GM19452 (cell line): Measurements from ENCODE around the gene KLHL2.
"Not testable (repeated sequence)": the region's sequence is repeated elsewhere in the genome, so short reads cannot be mapped to it uniquely, and the experiment has no call there.

Experiments
- ATAC-seq: cut with Tn5 transposase; IDR thresholded peaks from one replicate; pipeline ENCODE4 v1.9.1; 2021; ENCODE audit not compliant: unreplicated experiment

KLHL2 gene

DNA sequence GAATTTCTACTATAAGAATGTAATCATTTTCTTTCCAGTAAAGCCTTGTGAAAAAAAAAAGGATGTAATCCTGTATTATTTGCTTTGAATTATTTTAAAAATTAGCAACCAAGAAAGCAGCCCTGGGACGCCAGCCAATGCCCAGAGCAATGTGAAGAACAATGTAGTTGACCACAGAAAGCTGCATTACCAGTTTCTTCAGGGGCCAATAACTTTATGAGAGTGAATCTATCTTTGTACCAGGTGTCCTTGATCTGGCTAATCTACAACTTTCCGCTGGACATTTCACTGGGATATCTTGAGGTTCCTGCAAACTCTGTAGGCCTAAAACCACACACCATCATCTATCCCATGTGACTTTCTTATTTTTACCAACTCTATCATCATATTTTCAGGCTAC is 7.6 kb upstream of the KLHL2 start:
- ATAC-seq, result no peak

DNA sequence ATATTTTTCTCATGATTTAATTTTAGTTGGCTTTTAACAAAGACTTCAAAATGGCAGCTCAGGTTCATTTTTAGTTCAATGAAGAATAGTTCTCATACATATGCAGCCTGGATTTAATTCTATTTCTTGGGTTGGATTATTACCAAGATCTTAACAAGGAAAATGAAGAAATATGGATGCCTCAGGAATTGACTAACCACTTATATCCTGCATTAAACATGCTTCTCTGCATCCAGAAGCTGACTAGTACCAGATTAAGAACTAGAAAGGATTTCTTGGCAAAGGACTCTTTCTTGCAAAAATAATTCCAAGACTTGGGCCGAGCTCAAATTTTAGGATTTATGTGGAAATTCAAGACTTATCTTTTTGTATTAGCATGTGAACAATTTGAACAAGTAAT is 5.6 kb upstream of the KLHL2 start:
- no peak for ATAC-seq

DNA sequence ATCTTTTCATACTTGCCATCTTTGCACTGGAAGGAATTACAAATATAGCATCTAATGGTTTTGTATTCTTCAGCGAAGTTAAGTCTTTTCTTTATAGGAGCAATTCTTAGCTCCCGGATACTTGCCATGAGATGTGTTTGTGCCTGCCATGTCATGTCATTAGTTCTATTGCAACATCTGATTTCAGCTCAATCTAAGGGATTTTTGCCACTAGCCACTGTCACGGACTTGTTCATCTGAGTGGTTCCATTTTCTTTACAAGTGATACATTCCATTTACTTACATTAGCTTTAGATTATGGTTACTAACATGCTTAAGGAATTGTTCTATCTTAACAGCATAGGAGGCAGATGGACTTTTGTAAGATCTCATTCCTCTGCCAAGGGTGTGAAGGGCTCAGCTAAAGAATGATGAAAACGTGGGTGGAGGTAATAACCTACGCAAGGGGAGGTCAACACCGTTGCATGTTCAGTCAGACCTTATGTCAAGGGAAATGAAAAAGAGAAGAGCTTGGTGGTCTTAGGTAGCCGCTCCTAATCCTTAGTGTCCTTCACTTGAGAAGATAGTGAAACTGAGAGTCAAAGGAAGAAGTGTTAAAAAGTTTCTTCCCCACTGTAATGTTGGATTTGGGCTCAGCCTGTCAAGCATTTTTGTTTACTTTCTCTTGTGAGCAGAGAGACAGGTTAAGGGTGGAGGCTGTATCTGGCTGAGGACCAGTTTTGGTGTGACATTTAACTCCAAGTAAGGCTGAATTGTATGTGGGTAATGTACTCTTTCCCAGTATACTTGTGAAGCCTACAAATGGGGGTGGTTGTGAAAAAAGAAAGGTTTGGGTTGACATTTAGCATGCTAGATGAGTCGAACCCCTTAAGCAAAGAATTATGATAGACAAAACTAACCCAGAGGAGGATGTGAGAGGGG is 3.6 kb upstream of the KLHL2 start:
- ATAC-seq, result no peak

DNA sequence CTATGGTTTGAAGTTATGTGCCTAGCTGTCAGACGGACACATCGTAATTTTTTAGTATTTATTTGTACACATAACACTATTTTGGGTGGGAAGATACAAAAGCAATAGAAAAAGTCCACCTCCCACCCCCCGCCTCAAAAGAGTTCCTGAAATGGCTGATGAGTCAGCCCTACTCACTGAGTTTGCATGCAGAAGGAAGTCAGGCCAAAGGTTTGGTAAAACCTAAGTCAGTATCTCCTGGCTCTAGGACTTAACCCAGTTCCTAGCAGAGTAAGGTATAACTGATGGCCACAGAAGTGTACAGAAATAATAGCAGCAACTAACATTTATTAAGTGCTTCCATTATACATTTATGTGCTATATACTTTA is 2.9 kb upstream of the KLHL2 start:
- no peak for ATAC-seq

DNA sequence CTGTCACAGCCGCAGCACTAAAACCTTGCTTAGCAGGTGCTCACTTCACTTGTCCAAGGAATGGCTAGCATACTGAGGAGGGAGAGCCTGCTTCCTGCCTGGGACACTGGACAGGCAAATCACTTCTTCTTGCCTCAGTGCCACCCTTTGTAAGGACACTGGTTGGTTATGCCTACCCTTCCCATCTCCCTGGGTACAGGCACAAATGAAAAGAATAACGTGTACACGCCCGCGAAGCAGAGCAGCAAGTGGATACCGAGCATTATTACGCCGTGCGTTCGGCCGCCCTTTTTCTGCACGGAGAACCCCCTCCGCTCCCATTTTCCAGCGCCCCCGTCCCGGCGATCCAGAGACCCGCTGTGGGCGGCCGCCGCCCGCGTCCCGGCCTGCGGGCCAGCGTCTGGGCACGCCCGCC is 338 bp upstream of the KLHL2 start:
- peak; percentile 23 for ATAC-seq

DNA sequence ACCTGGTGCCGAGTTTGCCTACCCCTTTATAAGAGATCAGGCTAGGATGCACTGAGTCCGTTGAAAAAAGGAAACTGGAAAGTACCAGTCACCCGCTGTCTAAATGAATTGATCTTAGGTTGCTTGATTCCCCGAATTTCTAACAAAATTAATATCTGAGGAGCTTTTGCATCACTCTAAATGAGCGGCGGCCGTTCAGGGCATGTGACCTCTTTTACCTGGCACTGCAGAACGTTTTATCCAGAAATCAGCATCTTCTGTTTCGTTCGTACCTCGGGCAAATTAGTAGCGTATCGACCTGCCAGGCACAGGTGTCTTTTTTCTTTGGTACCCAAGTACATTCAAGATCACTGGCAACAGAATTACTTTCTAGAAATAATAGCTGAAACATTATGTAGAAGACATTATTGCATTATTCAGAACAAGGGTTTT is 876 bp downstream of the KLHL2 start:
- ATAC-seq, result no peak

DNA sequence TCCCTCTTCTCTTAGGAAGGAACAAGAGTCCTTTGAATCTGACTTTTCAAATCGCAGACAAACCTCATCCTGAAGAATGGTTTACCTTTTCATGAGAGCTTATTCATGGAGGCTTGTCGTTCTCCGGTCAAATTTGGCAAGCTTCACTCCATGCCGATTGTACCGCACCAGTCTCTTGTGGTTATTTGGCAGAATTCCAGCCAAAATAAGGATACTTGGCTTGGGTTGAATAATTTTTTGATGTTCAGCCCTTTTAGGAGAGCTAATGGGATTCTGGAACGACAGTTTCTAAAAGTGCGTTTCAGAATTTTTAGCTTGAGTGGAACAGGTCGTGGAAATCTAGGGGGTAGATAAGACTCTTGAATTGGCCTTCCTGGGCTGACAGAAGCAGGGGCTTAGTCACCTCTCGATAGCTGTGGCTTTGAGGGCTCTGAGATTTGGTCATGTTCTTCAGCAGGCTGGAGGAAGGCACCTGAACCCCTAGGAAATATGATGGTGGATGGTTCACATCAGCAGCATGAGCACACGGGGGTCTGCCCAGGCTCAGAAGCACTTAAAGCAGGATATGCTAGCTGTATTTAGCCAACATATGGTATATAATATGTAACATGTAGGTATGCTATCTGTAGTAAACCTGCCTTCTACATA is 1.5 kb downstream of the KLHL2 start:
- ATAC-seq, result no peak

DNA sequence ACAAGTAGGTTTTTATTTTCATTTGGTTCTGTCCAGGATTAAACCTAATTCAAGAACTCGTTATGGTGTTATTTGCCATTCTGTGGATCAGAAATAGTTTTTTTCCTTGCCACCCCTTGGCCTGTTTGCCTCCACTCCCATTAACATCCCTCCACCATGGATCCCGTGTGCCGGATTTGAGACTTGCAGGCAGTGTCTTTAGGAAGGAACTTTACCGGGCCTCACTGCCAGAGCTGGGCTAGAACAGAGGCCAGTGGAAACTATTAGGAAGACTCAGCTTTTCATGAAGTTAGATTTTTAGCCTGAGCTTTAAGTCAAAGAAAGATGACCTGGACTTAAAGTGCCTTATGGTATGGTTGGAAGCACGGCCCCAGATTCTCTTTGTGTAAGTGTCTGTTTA is 2.4 kb downstream of the KLHL2 start:
- ATAC-seq, result no peak

DNA sequence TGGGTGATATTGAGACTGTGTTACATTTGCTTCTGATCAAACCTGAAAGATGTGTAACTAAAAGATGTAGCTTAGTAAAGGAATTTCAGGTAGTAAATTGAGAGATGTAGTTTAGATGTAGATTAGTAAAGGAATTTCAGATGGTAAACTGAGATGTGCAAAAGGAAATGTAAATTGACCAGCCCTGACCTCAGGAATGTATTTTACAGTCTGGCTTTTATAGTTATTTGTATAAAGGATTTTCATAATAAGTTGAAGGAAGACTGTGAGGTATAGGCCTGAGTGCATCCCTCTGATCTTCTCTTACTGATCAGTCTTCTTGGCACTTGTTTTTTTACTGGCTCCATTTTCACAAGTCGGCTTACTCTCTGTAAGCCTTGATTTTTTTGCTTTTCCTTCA is 3.2 kb downstream of the KLHL2 start:
- no peak for ATAC-seq

DNA sequence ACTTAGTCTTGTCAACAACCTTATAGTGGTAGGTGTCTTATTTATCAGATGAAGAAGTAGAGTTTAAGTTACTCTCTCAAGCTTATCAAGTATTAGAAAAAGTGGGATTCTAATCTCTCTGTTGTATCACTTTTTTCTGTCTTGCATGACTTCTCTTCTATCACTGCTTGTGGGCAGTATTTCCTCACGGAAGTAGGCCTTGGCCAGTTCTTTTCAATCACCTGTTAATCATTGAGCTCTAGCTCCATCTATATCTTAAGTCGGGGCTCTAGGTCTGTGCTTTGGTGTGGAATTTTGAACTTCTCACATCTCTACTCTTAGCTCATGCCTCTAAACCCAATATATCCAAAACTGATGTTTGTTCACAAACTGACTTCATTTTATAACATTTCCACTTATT is 5.3 kb downstream of the KLHL2 start:
- ATAC-seq, result peak; percentile 30

DNA sequence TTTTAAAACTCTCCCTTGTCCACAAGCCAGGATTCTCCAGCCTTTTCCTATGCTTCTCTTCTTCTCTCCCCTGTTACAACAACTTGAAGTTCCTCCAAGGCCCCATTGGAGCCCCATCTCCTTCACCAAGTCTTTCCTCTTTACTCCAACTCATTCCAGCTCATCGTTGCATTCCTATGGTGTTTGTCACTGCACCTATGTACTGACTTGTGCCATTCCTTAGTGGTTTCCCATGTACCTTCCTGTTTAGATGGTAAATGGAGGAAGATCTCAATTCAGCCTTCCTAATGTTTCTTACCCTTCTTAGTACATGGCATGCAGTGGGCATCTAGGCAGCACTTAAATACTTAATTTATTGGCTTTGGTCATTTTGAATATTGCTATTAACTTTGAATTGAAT is 6.0 kb downstream of the KLHL2 start:
- ATAC-seq, result not testable (repeated sequence)

DNA sequence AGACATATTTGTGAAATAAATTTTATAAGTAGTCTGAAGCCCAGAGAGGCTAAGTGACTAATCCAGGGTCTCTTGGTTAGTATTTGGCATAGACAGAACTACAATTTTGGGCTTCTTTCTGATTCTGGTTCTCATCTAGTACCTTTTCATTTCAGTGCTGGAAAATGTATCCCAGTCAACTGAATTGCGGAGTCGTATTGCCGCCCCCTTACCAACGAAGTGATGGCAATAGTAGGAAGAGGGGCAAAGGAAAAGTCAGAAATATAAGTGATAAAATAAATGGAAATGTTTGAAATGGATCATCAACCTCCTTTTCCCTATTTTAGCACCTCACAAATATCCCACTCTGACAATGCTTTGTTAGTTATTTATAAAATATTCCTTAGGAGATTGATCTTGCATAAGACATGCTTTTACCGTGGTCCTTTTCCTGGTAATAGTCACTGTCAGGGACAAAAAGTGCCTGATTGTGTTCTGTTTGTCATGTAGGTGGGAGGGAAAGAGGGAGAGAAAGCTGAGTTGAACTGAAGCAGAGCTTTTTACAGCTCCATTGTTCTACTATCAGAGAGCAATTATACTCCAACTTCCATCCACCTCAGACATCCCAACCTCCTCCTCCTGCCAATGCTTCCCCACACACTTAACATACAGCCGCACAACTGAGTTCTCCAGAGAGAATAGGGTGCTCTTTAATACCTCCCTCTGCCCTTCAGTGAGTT is 6.8 kb downstream of the KLHL2 start:
- ATAC-seq, result not testable (repeated sequence)

DNA sequence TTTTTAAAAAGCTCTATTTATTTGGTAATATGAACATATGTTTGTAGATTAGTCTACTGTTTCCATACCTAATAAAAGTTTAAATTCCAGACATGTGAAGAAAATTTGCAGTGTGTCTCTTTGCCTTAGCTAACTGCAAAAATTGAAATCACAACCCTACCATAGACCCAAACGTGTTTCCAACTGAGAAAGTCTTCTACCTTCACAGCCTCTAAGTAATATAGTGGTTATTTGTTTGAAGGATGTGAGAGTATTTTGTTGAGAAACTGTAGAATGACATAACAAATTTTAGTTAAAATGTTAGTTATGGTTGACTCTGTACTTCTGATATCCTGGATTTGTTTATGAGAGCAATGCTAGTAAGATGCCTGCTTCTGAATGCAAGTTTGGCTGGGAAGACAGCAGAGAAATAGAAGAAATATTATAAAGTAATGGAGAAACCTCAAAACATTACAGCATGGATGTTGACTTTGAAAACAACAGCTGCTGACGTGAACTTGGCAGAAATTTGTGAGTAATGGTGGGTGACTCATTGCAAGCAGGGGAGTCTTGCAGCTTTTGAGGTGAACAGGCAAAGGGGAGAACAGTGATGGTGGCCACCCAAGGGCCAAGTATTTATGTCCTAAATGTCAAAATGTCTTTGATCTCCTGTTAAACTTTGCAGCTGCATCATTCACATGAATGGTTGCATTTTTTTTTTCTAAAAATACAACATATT is 7.8 kb downstream of the KLHL2 start:
- ATAC-seq, result peak; percentile 66

DNA sequence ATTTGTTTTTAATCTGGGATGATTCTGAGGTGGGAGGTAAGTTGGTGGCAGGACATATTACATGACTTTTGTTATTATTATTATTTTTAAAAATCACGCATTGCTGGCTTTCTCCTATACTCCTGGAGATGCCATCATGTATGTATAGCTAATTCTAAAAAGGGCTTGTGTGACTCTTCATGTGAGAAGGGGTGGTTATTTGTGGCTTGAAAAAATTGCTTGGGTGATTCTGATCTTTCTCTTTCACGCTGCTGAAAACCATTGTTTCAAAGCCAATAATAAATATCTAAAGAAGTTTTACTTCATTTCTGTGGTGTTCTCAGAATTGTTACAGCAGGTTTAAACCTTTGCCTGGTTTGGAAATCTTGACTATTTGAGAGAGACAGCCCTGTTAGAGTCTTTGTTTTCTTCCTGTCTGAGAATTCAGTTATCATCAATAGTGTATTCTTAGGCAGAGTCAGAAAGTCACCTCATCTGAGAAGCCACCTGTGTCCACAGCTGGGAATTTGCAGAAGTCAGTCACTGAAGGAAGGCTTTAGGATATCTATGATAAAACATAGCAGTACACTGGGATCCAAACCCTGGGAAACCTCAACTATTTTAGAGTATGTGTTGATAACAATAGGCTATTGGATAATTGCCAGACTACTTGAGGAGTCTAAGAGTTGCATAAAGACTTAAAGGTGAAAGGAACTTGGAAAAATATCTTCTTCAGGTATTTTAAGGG is 8.6 kb downstream of the KLHL2 start:
- ATAC-seq, result peak; percentile 48

DNA sequence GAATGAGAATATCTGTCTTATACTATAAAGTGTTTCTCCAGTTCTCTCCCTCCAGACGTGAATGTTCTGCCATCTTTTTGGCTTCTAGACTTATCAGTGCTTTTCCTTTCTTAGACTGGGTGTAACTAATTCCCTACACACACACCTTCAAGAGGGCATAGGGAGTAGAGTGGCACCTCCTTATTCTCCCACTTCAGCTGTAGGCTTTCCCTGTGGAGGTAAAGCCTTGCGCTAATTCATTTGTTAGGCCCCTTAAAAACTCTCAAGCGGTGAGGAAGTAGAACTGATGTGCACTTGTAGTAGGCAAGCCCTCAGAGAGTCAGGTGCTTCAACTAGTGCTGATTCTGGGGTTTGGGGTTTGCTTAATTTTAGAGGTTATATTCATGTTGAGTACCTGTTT is 10.0 kb downstream of the KLHL2 start:
- ATAC-seq, result no peak

DNA sequence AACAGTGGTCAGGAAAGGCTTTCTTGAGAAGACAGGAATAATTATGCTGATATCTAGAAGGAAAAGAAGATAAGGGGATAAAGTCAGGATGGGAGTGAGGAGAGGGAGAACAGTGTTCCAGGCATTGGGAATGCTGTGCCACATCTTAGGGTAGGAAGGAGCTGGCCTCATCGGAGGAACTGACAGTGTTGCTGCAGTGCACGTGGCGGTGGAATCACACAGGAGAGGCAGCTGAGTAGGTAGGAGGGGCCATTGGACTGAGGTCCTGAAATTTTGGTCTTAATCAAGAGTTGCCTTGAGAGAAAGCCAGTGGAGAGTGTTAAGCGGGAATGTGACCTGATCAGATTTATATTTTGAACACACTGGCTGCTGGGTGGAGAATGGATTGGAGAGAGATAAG is 13.9 kb downstream of the KLHL2 start:
- ATAC-seq, result not testable (repeated sequence)

DNA sequence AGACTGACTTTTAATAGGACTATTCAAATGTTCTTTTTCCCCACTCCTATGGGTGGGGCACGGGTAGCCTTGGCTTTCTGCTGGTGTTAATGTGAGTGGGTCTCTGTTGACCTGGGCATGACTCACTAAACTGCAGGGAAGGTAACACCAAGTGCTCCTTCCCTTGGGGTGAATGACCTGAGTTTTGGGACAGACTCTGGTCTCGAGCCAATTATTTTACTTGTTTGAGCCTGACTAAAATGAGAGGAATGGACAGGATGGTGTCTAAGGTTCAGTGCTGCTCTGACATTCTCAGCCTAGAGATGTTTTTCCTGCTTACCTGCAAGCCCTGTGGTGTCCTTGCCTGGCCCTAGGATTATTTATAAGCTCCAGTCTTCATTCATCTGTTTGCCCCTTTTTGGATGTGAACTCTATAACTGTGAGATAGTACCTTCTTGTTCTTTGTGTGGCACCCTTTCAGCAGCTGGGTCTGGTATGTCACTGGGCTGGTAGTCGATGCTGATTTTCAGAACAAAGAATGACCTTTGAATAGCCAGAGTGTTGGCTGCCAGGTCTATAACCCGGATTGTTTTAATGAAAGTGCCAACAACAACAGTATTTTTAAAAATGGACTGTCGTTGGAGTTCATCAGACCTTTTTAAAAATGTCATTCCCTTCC is 14.8 kb downstream of the KLHL2 start:
- ATAC-seq, result not testable (repeated sequence)

DNA sequence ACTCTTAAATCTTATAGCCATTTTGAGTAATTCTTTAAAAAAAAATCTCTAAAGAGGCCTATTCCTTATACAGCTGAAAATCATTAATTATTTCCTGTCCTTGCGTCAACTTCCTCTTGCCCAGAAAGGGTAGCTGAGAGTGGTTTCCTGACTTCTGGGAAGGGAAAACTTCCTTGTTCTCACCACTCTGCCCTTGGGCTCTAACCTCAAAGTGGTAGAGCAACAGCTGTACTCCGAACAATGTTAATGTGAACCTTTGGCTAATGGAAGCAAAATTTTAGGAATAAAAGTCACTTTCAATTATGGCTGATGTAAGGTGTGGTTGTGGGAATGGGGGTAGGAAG is 15.3 kb downstream of the KLHL2 start:
- ATAC-seq, result peak; percentile 49

DNA sequence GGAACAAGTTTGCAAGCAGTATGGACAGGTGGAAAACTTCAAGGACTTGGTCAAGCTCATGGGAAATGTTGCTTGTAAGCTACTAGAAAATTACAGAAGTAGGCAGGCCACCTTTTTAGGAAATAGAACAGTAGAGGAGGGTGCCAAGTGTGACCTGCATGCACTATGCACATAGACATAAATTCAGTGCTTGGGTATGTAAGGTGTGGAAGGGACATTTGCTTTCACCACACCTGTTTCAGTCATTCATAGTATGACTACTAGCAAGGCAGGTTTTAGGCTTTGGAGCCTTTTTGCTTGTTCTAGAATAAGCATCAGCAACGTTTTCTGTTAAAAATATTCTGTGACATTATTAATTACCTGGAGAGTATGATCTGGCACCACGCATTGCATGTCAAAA is 20.0 kb downstream of the KLHL2 start:
- ATAC-seq, result not testable (repeated sequence)
